PC-3 (cell line): ENCODE results near the gene AGMAT. TPM values are rescaled to one million over a fixed set of nuclear protein-coding genes. Genes with fewer than 3 reads are reported as not detected.

Experiments used
- ATAC-seq: fragments of 200-7000 bp; cut with Tn5 transposase; 2 replicates; pipeline ENCODE4 v1.9.1; 2020; ENCODE audit warnings: mild to moderate bottlenecking, moderate library complexity
- BruUV-seq: library from RNA; stranded (reverse); fragments of 400-500 nt; replicated peaks from 2 replicates; lab custom pipeline; 2021; lab: Mats Ljungman, UMichigan
- CTCF ChIA-PET: fragments of 300-600 bp; sonication (Branson Sonifier 250); formaldehyde crosslinking; loops from one replicate; lab custom pipeline; 2022; ENCODE audit warnings: antibody characterized with exemption; lab: Charles Lee
- POLR2A ChIA-PET: fragments of 300-600 bp; sonication (Branson Sonifier 250); formaldehyde crosslinking; loops from one replicate; lab custom pipeline; 2022; ENCODE audit warnings: antibody characterized with exemption; ENCODE audit not compliant: unreplicated experiment; lab: Charles Lee
- DNase-seq: peaks from one replicate; pipeline ENCODE4 v3.0.0-alpha.2; 2015
- H2AFZ ChIP-seq: fragments of 300-600 bp; sonication (generic); 2 replicates; pipeline ENCODE4 v1.6.0; 2016; ENCODE audit warnings: antibody characterized with exemption, low read length
- H3F3A ChIP-seq: fragments of 300-600 bp; sonication (generic); one replicate; pipeline ENCODE4 v1.6.0; 2017; ENCODE audit warnings: antibody characterized with exemption, low read length, control low read depth, mild to moderate bottlenecking; ENCODE audit not compliant: unreplicated experiment
- H3K27ac ChIP-seq: fragments of 300-600 bp; sonication (generic); 2 replicates; pipeline ENCODE4 v1.5.1; 2016; ENCODE audit warnings: mild to moderate bottlenecking, low read length
- H3K27me3 ChIP-seq: fragments of 300-600 bp; sonication (generic); 2 replicates; pipeline ENCODE4 v1.6.1; 2016; ENCODE audit warnings: low read length, mixed read lengths
- H3K36me3 ChIP-seq: fragments of 300-600 bp; sonication (generic); 2 replicates; pipeline ENCODE4 v1.6.1; 2016; ENCODE audit warnings: low read depth, mixed run types, low read length, mixed read lengths
- H3K4me1 ChIP-seq: fragments of 300-600 bp; sonication (generic); 2 replicates; pipeline ENCODE4 v1.5.1; 2016; ENCODE audit warnings: low read length; ENCODE audit not compliant: insufficient read depth
- H3K4me2 ChIP-seq: fragments of 300-600 bp; sonication (generic); 2 replicates; pipeline ENCODE4 v1.6.0; 2016; ENCODE audit warnings: low read length
- H3K4me3 ChIP-seq: fragments of 300-600 bp; sonication (generic); 2 replicates; pipeline ENCODE4 v1.5.1; 2016; ENCODE audit warnings: mild to moderate bottlenecking, low read length, mixed read lengths
- H3K79me2 ChIP-seq: fragments of 300-600 bp; sonication (generic); 2 replicates; pipeline ENCODE4 v1.6.1; 2017; ENCODE audit warnings: low read length, mixed read lengths
- H3K9ac ChIP-seq: fragments of 300-600 bp; sonication (generic); 2 replicates; pipeline ENCODE4 v1.6.0; 2016; ENCODE audit warnings: mild to moderate bottlenecking, low read length
- H3K9me2 ChIP-seq: fragments of 300-600 bp; sonication (generic); replicated peaks from 2 replicates; pipeline ENCODE4 v1.6.1; 2016; ENCODE audit warnings: mixed run types, low read length, mixed read lengths
- H3K9me3 ChIP-seq: fragments of 300-600 bp; sonication (generic); 2 replicates; pipeline ENCODE4 v1.6.1; 2016; ENCODE audit warnings: low read length, mixed read lengths
- H4K20me1 ChIP-seq: fragments of 300-600 bp; sonication (generic); 2 replicates; pipeline ENCODE4 v1.6.1; 2016; ENCODE audit warnings: low read length, mixed read lengths
- EZH2 ChIP-seq: fragments of 300-600 bp; sonication (generic); IDR thresholded peaks from one replicate; pipeline ENCODE4 v1.6.1; 2017; ENCODE audit warnings: antibody characterized with exemption, mild to moderate bottlenecking, low read length; ENCODE audit not compliant: unreplicated experiment
- EZH2phosphoT487 ChIP-seq: fragments of 300-600 bp; sonication (generic); IDR thresholded peaks from 2 replicates; pipeline ENCODE4 v1.6.1; 2018; ENCODE audit warnings: mild to moderate bottlenecking, antibody characterized with exemption, low read length, borderline replicate concordance
- intact Hi-C: fragments of 100-400 bp; cut with micrococcal nuclease; formaldehyde crosslinking; loops from 2 replicates; pipeline ENCODE4 v1.9.0; 2023
- total RNA-seq: library from RNA; depleted of rRNA; stranded (reverse); fragments of >200 nt; gene quantifications from 2 replicates; pipeline ENCODE4 v1.2.3, GENCODE V29; 2014
- TF ChIP-seq, protein P1 (sequence below): fragments of 300-600 bp; sonication (generic); conservative IDR thresholded peaks from 2 replicates; pipeline ENCODE4 v1.5.1; 2017; ENCODE audit warnings: antibody characterized with exemption, low read depth, mild to moderate bottlenecking, low read length

AGMAT gene
- total RNA-seq, 1 experiment from 2014 or later = 8.2 TPM

DNA sequence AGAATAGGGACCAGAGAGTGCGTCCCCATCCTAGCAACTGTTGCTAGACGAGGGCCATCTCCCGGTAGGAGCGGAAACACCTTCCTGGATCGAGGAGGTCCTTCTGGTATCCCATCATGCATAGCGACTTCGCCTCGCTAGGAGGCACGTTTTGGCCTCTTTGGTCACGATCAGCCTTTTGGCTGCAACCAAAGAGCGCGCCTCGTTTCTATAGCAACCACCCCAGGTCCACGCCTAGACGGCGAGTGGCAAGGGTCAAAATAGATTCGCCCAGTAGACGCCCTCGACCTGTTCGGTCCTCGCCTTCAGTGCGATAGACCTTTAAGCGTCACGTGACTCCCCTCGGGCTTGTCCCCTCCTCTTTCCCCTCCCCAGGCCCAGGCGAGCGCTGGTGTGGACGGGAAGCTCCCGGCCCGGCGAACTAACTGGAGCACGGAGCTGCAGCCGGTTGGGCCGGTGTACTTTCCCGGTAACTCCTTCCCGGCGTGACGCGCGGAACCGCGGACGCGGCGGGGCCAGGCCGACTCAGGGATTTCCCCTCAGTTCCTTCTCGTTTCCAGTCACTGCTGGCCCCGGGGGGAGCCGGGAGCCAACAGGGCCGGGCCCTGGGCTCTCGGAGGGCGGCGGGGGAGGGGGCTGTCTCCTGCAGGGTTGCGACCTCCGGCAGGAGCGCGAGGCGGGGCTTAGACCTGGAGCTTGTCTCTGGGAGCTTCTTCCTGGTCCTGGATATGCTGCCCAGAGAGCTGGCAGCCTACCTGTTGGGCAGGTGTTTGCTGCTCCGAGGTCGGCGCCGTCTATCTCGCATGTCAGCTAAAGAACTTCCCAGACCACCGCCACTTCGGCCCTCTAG lies 58.1 kb downstream of the AGMAT start, which contains the start of gene DNAJC16:
Gene DNAJC16 (plus strand): TSS at position 359 of the 850 bp plus-strand sequence. CDS start 2,258 bp downstream, outside the sequence.
- POLR2A ChIA-PET = interaction anchor here (0.5 kb wide), 1 partner anchor 17 kb away, joined by 3 read pairs; no protein-coding TSS in a partner anchor
- CTCF ChIA-PET = interaction anchor here (0.6 kb wide), 1 partner anchor 12 kb away, joined by 3 read pairs; no protein-coding TSS in a partner anchor
- Histone ChIP-seq H4K20me1 (no peaks in the 10 kb centered on the region), H3K4me3 (peak within 1 kb of the TSS; percentile 92), H3K36me3 (no peaks in the 10 kb centered on the region), H3K9ac (peak within 1 kb of the TSS; percentile 92), H3K4me2 (peak within 1 kb of the TSS; percentile 97), H3K27ac (peak within 1 kb of the TSS; percentile 80), H3K27me3 (no peaks in the 10 kb centered on the region), H3K79me2 (peaks cover 39% of the 10 kb centered on the region), H3K9me3 (no peaks in the 10 kb centered on the region), H3K4me1 (peaks cover 25% of the 10 kb centered on the region), H2AFZ (peak within 1 kb of the TSS; percentile 90), H3F3A (no peaks in the 10 kb centered on the region), H3K9me2 (no peaks in the 10 kb centered on the region)
- TF ChIP-seq EZH2phosphoT487 (no peak), EZH2 (no peak)
- TF ChIP-seq, protein P1, sequence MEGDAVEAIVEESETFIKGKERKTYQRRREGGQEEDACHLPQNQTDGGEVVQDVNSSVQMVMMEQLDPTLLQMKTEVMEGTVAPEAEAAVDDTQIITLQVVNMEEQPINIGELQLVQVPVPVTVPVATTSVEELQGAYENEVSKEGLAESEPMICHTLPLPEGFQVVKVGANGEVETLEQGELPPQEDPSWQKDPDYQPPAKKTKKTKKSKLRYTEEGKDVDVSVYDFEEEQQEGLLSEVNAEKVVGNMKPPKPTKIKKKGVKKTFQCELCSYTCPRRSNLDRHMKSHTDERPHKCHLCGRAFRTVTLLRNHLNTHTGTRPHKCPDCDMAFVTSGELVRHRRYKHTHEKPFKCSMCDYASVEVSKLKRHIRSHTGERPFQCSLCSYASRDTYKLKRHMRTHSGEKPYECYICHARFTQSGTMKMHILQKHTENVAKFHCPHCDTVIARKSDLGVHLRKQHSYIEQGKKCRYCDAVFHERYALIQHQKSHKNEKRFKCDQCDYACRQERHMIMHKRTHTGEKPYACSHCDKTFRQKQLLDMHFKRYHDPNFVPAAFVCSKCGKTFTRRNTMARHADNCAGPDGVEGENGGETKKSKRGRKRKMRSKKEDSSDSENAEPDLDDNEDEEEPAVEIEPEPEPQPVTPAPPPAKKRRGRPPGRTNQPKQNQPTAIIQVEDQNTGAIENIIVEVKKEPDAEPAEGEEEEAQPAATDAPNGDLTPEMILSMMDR = no peak; the same call in 1 of the 2 replicates
- DNase-seq (peak; percentile 100), ATAC-seq (peak; percentile 69)
- intact Hi-C loops = loop anchor here (2.0 kb wide), 1 partner anchor 92 kb away; no protein-coding TSS in a partner anchor
- BruUV-seq = no TSS peak

DNA sequence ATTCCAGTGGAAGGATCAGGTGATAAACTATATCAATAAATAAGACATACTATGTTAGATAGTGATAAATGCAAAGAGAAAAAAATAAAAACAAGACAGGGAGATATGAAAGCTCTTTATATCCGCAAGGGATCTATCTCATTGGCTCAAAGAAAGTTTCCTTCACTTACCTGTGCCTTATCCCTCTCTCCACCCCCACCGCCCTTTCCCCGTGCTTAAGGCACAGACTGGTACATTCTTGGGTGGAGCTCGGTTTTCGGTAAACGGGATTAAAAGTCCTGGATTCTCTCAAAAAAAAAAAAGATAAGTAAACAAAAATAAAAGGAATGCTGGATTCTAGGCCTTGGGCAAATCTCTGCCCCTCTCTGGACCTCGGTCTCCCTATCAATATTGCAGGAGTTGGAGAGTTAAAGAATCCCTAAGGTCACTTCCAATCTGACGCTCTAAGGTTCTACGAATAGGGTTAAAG lies 58.8 kb downstream of the AGMAT start:
- BruUV-seq = no TSS peak
- CTCF ChIA-PET = no interaction called here
- Histone ChIP-seq H3F3A (no peaks in the 10 kb centered on the region), H3K4me1 (peaks cover 25% of the 10 kb centered on the region), H3K9me2 (no peaks in the 10 kb centered on the region), H4K20me1 (no peaks in the 10 kb centered on the region), H2AFZ (peak overlapping the region; percentile 90), H3K36me3 (no peaks in the 10 kb centered on the region), H3K9ac (peak overlapping the region; percentile 56; the same call in 1 of the 2 replicates), H3K4me3 (peak overlapping the region; percentile 92), H3K27me3 (no peaks in the 10 kb centered on the region), H3K79me2 (peaks cover 39% of the 10 kb centered on the region), H3K9me3 (no peaks in the 10 kb centered on the region), H3K4me2 (peak overlapping the region; percentile 96), H3K27ac (peak overlapping the region; percentile 30)
- DNase-seq (no peak), ATAC-seq (no peak)
- POLR2A ChIA-PET = no interaction called here
- no peak for TF ChIP-seq EZH2phosphoT487
- TF ChIP-seq EZH2 = no peak
- TF ChIP-seq, protein P1 = no peak
- intact Hi-C loops = loop anchor here (2.0 kb wide), 1 partner anchor 93 kb away; no protein-coding TSS in a partner anchor
